Keratinocyte (primary cell): Measurements from ENCODE around the gene PACS2. TPM values are rescaled to one million over a fixed set of nuclear protein-coding genes. Genes with fewer than 3 reads are reported as not detected.

Source experiments
- DNase-seq: peaks from one replicate; pipeline ENCODE4 v3.0.0-alpha.2; 2011; ENCODE audit warnings: low read depth, missing footprints, low spot score
- FAIRE-seq: peaks from 2 replicates; lab custom pipeline; 2011; peaks lifted over from hg19 to GRCh38; lab: Jason Lieb, UNC
- H2AFZ ChIP-seq: 2 replicates; pipeline ENCODE4 v1.6.0; 2012; ENCODE audit warnings: low read length, control low read depth, inconsistent platforms; ENCODE audit not compliant: control insufficient read depth
- H3K27ac ChIP-seq: 2 replicates; pipeline ENCODE4 v1.5.1; 2011; ENCODE audit warnings: low read length; ENCODE audit not compliant: control insufficient read depth, insufficient read depth
- H3K27me3 ChIP-seq: 3 replicates; pipeline ENCODE4 v1.6.0; 2011; ENCODE audit warnings: low read length; ENCODE audit not compliant: control insufficient read depth, insufficient read depth; ENCODE audit errors: extremely low read depth
- H3K36me3 ChIP-seq, 2 experiments: 2 replicates in 1 of 2; 3 replicates in 1 of 2; pipeline ENCODE4 v1.5.1; 2011; ENCODE audit warnings: low read length in 2 of 2, mild to moderate bottlenecking in 1 of 2; ENCODE audit not compliant: control insufficient read depth in 2 of 2, insufficient read depth in 2 of 2; ENCODE audit errors: extremely low read depth in 1 of 2
- H3K4me1 ChIP-seq: 3 replicates; pipeline ENCODE4 v1.5.1; 2011; ENCODE audit warnings: low read length; ENCODE audit not compliant: control insufficient read depth, insufficient read depth; ENCODE audit errors: extremely low read depth
- H3K4me2 ChIP-seq: 3 replicates; pipeline ENCODE4 v1.6.0; 2011; ENCODE audit warnings: low read depth, low read length; ENCODE audit not compliant: control insufficient read depth, insufficient read depth; ENCODE audit errors: extremely low read depth
- H3K4me3 ChIP-seq, 3 experiments: fragments of 200-600 bp in 1 of 3; sonication (generic) in 1 of 3; 2 replicates in 2 of 3; 3 replicates in 1 of 3; pipeline ENCODE4 v1.5.1; 2011 to 2016; ENCODE audit warnings: low read length in 3 of 3, mild to moderate bottlenecking in 3 of 3, control low read depth in 2 of 3, inconsistent platforms in 1 of 3, low read depth in 1 of 3, mixed read lengths in 1 of 3, mixed run types in 1 of 3, moderate library complexity in 1 of 3; ENCODE audit not compliant: control insufficient read depth in 2 of 3, insufficient read depth in 2 of 3; ENCODE audit errors: extremely low read depth in 1 of 3
- H3K79me2 ChIP-seq: 2 replicates; pipeline ENCODE4 v1.6.0; 2012; ENCODE audit warnings: low read length; ENCODE audit not compliant: control insufficient read depth, insufficient read depth
- H3K9ac ChIP-seq: 3 replicates; pipeline ENCODE4 v1.6.0; 2011; ENCODE audit warnings: low read length; ENCODE audit not compliant: control insufficient read depth, insufficient read depth; ENCODE audit errors: extremely low read depth
- H3K9me1 ChIP-seq: 3 replicates; pipeline ENCODE4 v1.6.0; 2011; ENCODE audit warnings: low read length; ENCODE audit not compliant: control insufficient read depth, insufficient read depth; ENCODE audit errors: extremely low read depth
- H3K9me3 ChIP-seq: 2 replicates; pipeline ENCODE4 v1.5.1; 2012; ENCODE audit warnings: low read depth, low read length; ENCODE audit not compliant: control insufficient read depth
- H4K20me1 ChIP-seq: 3 replicates; pipeline ENCODE4 v1.6.0; 2011; ENCODE audit warnings: low read length; ENCODE audit not compliant: control insufficient read depth, insufficient read depth; ENCODE audit errors: extremely low read depth
- CTCF ChIP-seq, 3 experiments: IDR thresholded peaks in 1 of 3; conservative IDR thresholded peaks in 1 of 3; optimal IDR thresholded peaks in 1 of 3; 2 replicates in 2 of 3; 3 replicates in 1 of 3; pipeline versions ENCODE3 to v1.5.1; 2011; ENCODE audit warnings: low read length in 3 of 3, mild to moderate bottlenecking in 3 of 3, moderate library complexity in 2 of 3, control low read depth in 1 of 3, inconsistent platforms in 1 of 3; ENCODE audit not compliant: insufficient read depth in 2 of 3; ENCODE audit errors: extremely low read depth in 1 of 3
- EZH2 ChIP-seq: IDR thresholded peaks from one replicate; pipeline ENCODE4 v1.6.1; 2012; ENCODE audit warnings: inconsistent platforms, mild to moderate bottlenecking, low read length, moderate library complexity
- dilution Hi-C: fragments of 300-500 bp; cut with MboI; formaldehyde crosslinking; loops from one replicate; pipeline ENCODE4 v1.7.0; 2020; ENCODE audit warnings: low sequenced_read_pairs; ENCODE audit not compliant: extremely low pct_ligation_motif_present
- polyA plus RNA-seq, 5 experiments: library from polyadenylated mRNA; depleted of rRNA in 3 of 5; stranded (reverse) in 3 of 5; stranded (forward) in 1 of 5; unstranded in 1 of 5; fragments of >200 nt; gene quantifications; 1 replicate in 1 of 5; 2 replicates in 3 of 5; 3 replicates in 1 of 5; pipeline versions ENCODE4 v1.2.1 to v1.2.3, GENCODE V29; 2011 to 2012; ENCODE audit warnings: missing spikeins in 2 of 5, low read depth in 1 of 5, low replicate concordance in 1 of 5

The PACS2 gene
- polyA plus RNA-seq, 1 donor (not counting 4 experiments of a cell fraction or from before 2014, with no cell fraction given) = 11.8 TPM

- Histone ChIP-seq H2AFZ (no peak overlapping the region), H3K9me3 (no peaks in the 10 kb centered on the region), H3K9me1 (no peaks in the 10 kb centered on the region), H3K79me2 (no peaks in the 10 kb centered on the region), H3K9ac (no peak overlapping the region), H3K4me3 (no peak overlapping the region), H3K27me3 (peaks cover 19% of the 10 kb centered on the region), H3K27ac (no peak overlapping the region), H3K4me2 (no peak overlapping the region), H3K4me1 (peaks cover 4% of the 10 kb centered on the region), H3K36me3 (no peaks in the 10 kb centered on the region), H4K20me1 (no peaks in the 10 kb centered on the region)
- DNase-seq = no peak
- dilution Hi-C loops = no loop called here
- no peak for FAIRE-seq
- TF ChIP-seq EZH2 = no peak
- TF ChIP-seq CTCF (optimal IDR thresholded peaks at IDR 0.05 in 1 of 3, IDR thresholded peaks at IDR 0.05 in 1 of 3, conservative IDR thresholded peaks at IDR 0.05 in 1 of 3; ENCODE audit: extremely low read depth in 1 of 3, insufficient read depth in 2 of 3, low read length in 3 of 3) = no peak
These were observed 97.6 kb downstream of the PACS2 start for GRCh38 chr14:105411985-105412770.

- no peaks in the 10 kb centered on the region for H4K20me1 ChIP-seq
- H3K4me1 ChIP-seq = peaks cover 4% of the 10 kb centered on the region
- H3K9ac ChIP-seq = no peak overlapping the region
- TF ChIP-seq EZH2 = no peak
- no peak for TF ChIP-seq CTCF (optimal IDR thresholded peaks at IDR 0.05 in 1 of 3, IDR thresholded peaks at IDR 0.05 in 1 of 3, conservative IDR thresholded peaks at IDR 0.05 in 1 of 3; ENCODE audit: extremely low read depth in 1 of 3, insufficient read depth in 2 of 3, low read length in 3 of 3)
- H3K36me3 ChIP-seq = no peaks in the 10 kb centered on the region
- no peak overlapping the region for H3K4me2 ChIP-seq
- peaks cover 19% of the 10 kb centered on the region for H3K27me3 ChIP-seq
- no peak for DNase-seq
- no peak overlapping the region for H3K27ac ChIP-seq
- no peak overlapping the region for H3K4me3 ChIP-seq
- no peak overlapping the region for H2AFZ ChIP-seq
- dilution Hi-C loops = no loop called here
- no peaks in the 10 kb centered on the region for H3K9me3 ChIP-seq
- FAIRE-seq = no peak
- H3K9me1 ChIP-seq = no peaks in the 10 kb centered on the region
- H3K79me2 ChIP-seq = no peaks in the 10 kb centered on the region
These were observed 98.4 kb downstream of the PACS2 start for GRCh38 chr14:105412771-105413543.
